NOMO-1 treated with dmso at 0.1 percent for 144 hours (cell line): ENCODE results near the gene PRDM5.

Experiments
- DNase-seq: peaks from one replicate; lab custom pipeline; 2025; ENCODE audit not compliant: unreplicated experiment; lab: John Stamatoyannopoulos, UW

PRDM5 gene

GRCh38 chr4:120922381-120923206 lies at the start of gene PRDM5:
Gene PRDM5 (minus strand): TSS chr4:120922726. CDS start chr4:120922608, 118 bp downstream.
- DNase-seq: peak; percentile 16

- DNase-seq: no peak
Observed at GRCh38 chr4:120971884-120972283, 49.4 kb upstream of the PRDM5 start.

- no peak for DNase-seq
Observed at GRCh38 chr4:120965938-120966337, 43.4 kb upstream of the PRDM5 start.

- no peak for DNase-seq
Observed at GRCh38 chr4:120964596-120964995, 42.1 kb upstream of the PRDM5 start.

- no peak for DNase-seq
Observed at GRCh38 chr4:120963449-120963848, 40.9 kb upstream of the PRDM5 start.

- no peak for DNase-seq
Observed at GRCh38 chr4:120960656-120961267, 38.2 kb upstream of the PRDM5 start.

GRCh38 chr4:120948382-120948781 lies 25.9 kb upstream of the PRDM5 start:
- DNase-seq: no peak

- DNase-seq: no peak
Observed at GRCh38 chr4:120942776-120943175, 20.2 kb upstream of the PRDM5 start.

GRCh38 chr4:120940547-120940946 lies 18.0 kb upstream of the PRDM5 start:
- no peak for DNase-seq

GRCh38 chr4:120939693-120940092 lies 17.2 kb upstream of the PRDM5 start:
- no peak for DNase-seq

GRCh38 chr4:120929847-120930246 lies 7.3 kb upstream of the PRDM5 start:
- no peak for DNase-seq

GRCh38 chr4:120927801-120928409 lies 5.4 kb upstream of the PRDM5 start:
- no peak for DNase-seq

GRCh38 chr4:120926358-120927025 lies 4.0 kb upstream of the PRDM5 start:
- no peak for DNase-seq

- DNase-seq: no peak
Observed at GRCh38 chr4:120924931-120925330, 2.4 kb upstream of the PRDM5 start.

- no peak for DNase-seq
Observed at GRCh38 chr4:120923207-120923522, 639 bp upstream of the PRDM5 start.

- DNase-seq: peak; percentile 20
Observed at GRCh38 chr4:120921456-120922380, 808 bp downstream of the PRDM5 start.

GRCh38 chr4:120920666-120921065 lies 1.9 kb downstream of the PRDM5 start:
- no peak for DNase-seq

GRCh38 chr4:120919358-120919757 lies 3.2 kb downstream of the PRDM5 start:
- no peak for DNase-seq

- DNase-seq: no peak
Observed at GRCh38 chr4:120918788-120919187, 3.7 kb downstream of the PRDM5 start.

- no peak for DNase-seq
Observed at GRCh38 chr4:120918092-120918491, 4.4 kb downstream of the PRDM5 start.

GRCh38 chr4:120916937-120917336 lies 5.6 kb downstream of the PRDM5 start:
- no peak for DNase-seq
